CD4-positive, alpha-beta T cell (primary cell): ENCODE data around the gene NMB. TPM values are rescaled to one million over a fixed set of nuclear protein-coding genes. Genes with fewer than 3 reads are reported as not detected.

Experiments used
- ATAC-seq: fragments of 200-7000 bp; cut with Tn5 transposase; one replicate; pipeline ENCODE4 v1.10.0; 2022; ENCODE audit warnings: mild to moderate bottlenecking; ENCODE audit not compliant: poor library complexity
- CTCF ChIA-PET: fragments of 350-600 bp; sonication (Branson Sonifier 250); formaldehyde crosslinking; loops from one replicate; lab custom pipeline; 2021; ENCODE audit warnings: antibody characterized with exemption, inconsistent platforms; lab: Charles Lee
- POLR2A ChIA-PET: fragments of 350-600 bp; sonication (Branson Sonifier 250); formaldehyde crosslinking; loops from one replicate; lab custom pipeline; 2021; ENCODE audit warnings: antibody characterized with exemption, inconsistent platforms; lab: Charles Lee
- DNase-seq, 14 experiments: peaks; one replicate each; pipeline ENCODE4 v3.0.0-alpha.2; 2013 to 2020; ENCODE audit warnings: mixed read lengths in 2 of 14
- H3K27ac ChIP-seq, 2 donors: one replicate each; pipeline versions ENCODE4 v1.5.1 to v1.7.0; 2013; ENCODE audit warnings: low read length in 2 of 2, low read depth in 1 of 2, mild to moderate bottlenecking in 1 of 2
- H3K27me3 ChIP-seq, 2 experiments: 1 replicate in 1 of 2; 2 replicates in 1 of 2; pipeline versions ENCODE4 v1.6.1 to v1.7.0; 2013; ENCODE audit warnings: low read length in 2 of 2, control low read depth in 1 of 2, mild to moderate bottlenecking in 1 of 2, moderate library complexity in 1 of 2; ENCODE audit not compliant: insufficient read depth in 2 of 2, control insufficient read depth in 1 of 2
- H3K36me3 ChIP-seq: one replicate; pipeline ENCODE4 v1.6.1; 2013; ENCODE audit warnings: low read length, control low read depth; ENCODE audit not compliant: insufficient read depth
- H3K4me1 ChIP-seq: one replicate; pipeline ENCODE4 v1.6.1; 2013; ENCODE audit warnings: low read length, control low read depth; ENCODE audit not compliant: insufficient read depth
- H3K4me3 ChIP-seq: one replicate; pipeline ENCODE4 v1.5.1; 2013; ENCODE audit warnings: mild to moderate bottlenecking, low read length, moderate library complexity
- H3K9me3 ChIP-seq, 2 experiments: 1 replicate in 1 of 2; 2 replicates in 1 of 2; pipeline versions ENCODE4 v1.6.1 to v1.7.0; 2013; ENCODE audit warnings: low read length in 2 of 2, mild to moderate bottlenecking in 2 of 2, control low read depth in 1 of 2, moderate library complexity in 1 of 2; ENCODE audit not compliant: control insufficient read depth in 1 of 2, insufficient read depth in 1 of 2
- H3K27ac Mint-ChIP-seq: one replicate; pipeline ENCODE4 v1.8.0; 2020; ENCODE audit warnings: mixed read lengths
- H3K27me3 Mint-ChIP-seq: one replicate; pipeline ENCODE4 v1.8.0; 2021; ENCODE audit warnings: mixed read lengths
- H3K36me3 Mint-ChIP-seq: one replicate; pipeline ENCODE4 v1.8.0; 2021; ENCODE audit warnings: low read depth, mixed read lengths
- H3K4me1 Mint-ChIP-seq: one replicate; pipeline ENCODE4 v1.8.0; 2021; ENCODE audit warnings: low read depth, mixed read lengths
- H3K4me3 Mint-ChIP-seq: one replicate; pipeline ENCODE4 v1.8.0; 2020; ENCODE audit warnings: mild to moderate bottlenecking, mixed read lengths
- H3K9me3 Mint-ChIP-seq: one replicate; pipeline ENCODE4 v1.8.0; 2020; ENCODE audit warnings: mixed read lengths
- intact Hi-C, 2 experiments: fragments of 100-400 bp; cut with DNase I in 1 of 2; cut with micrococcal nuclease in 1 of 2; formaldehyde crosslinking; loops; one replicate each; pipeline versions ENCODE4 v1.15.1 to v1.9.0; 2023 to 2025; cut with DNase I, micrococcal nuclease
- total RNA-seq, 174 experiments: library from RNA in 2 of 174; stranded (reverse) in 2 of 174; gene quantifications; one replicate each; pipeline ENCODE4 v1.2.3 and lab custom pipeline; 2021 to 2026
- TF ChIP-seq, protein P1 (sequence below): fragments of 200-600 bp; IDR thresholded peaks from one replicate; pipeline ENCODE4 v1.8.0; 2022; ENCODE audit warnings: antibody characterized with exemption, mild to moderate bottlenecking

The NMB gene
- total RNA-seq, 2 experiments from 2014 or later: 2.2 to 3.7 TPM

- Histone ChIP-seq H3K27ac (peak within 1 kb of the TSS; percentile 82 to 84), H3K4me3 (peak within 1 kb of the TSS; percentile 86), H3K27me3 (no peaks in the 10 kb centered on the region), H3K9me3 (no peaks in the 10 kb centered on the region), H3K4me1 (peaks cover 56% of the 10 kb centered on the region), H3K36me3 (peaks cover 24% of the 10 kb centered on the region)
- CTCF ChIA-PET: interaction anchor here (0.9 to 2.1 kb wide), 8 partner anchors 20 to 274 kb away, joined by 3 to 8 read pairs (median 4); partner anchors contain the start of gene ZSCAN2
- Mint-ChIP-seq H3K9me3 (no peaks in the 10 kb centered on the region), H3K27ac (peak within 1 kb of the TSS; percentile 93), H3K4me1 (peaks cover 53% of the 10 kb centered on the region), H3K36me3 (peaks cover 22% of the 10 kb centered on the region), H3K27me3 (no peaks in the 10 kb centered on the region), H3K4me3 (peak within 1 kb of the TSS; percentile 99)
- POLR2A ChIA-PET: interaction anchor here (0.6 to 6.9 kb wide), 32 partner anchors 9 to 726 kb away, joined by 3 to 79 read pairs (median 4); partner anchors contain the start of genes AKAP13, PDE8A, SEC11A and ZNF592
- TF ChIP-seq, protein P1, sequence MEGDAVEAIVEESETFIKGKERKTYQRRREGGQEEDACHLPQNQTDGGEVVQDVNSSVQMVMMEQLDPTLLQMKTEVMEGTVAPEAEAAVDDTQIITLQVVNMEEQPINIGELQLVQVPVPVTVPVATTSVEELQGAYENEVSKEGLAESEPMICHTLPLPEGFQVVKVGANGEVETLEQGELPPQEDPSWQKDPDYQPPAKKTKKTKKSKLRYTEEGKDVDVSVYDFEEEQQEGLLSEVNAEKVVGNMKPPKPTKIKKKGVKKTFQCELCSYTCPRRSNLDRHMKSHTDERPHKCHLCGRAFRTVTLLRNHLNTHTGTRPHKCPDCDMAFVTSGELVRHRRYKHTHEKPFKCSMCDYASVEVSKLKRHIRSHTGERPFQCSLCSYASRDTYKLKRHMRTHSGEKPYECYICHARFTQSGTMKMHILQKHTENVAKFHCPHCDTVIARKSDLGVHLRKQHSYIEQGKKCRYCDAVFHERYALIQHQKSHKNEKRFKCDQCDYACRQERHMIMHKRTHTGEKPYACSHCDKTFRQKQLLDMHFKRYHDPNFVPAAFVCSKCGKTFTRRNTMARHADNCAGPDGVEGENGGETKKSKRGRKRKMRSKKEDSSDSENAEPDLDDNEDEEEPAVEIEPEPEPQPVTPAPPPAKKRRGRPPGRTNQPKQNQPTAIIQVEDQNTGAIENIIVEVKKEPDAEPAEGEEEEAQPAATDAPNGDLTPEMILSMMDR: no peak
- DNase-seq: peak; percentile 95 to 98 (median 97)
- ATAC-seq: peak; percentile 74
- intact Hi-C loops: loop anchor here (1.0 to 10.0 kb wide), 13 partner anchors 21 to 1141 kb away; partner anchors contain the start of genes KLHL25 (in 1 of the 2), SEC11A (in 1 of the 2) and ZNF592 (in 1 of the 2)
Observed at GRCh38 chr15:84653910-84654688, 3.9 kb downstream of the NMB start, which contains the start of gene WDR73. TSS of gene WDR73 (minus strand) at chr15:84654283. CDS start at chr15:84654274, 9 bp downstream.

GRCh38 chr15:84653584-84653909 lies 4.5 kb downstream of the NMB start:
- no peaks in the 10 kb centered on the region for H3K9me3 ChIP-seq
- Mint-ChIP-seq H3K36me3 (peaks cover 27% of the 10 kb centered on the region), H3K9me3 (no peaks in the 10 kb centered on the region), H3K27me3 (no peaks in the 10 kb centered on the region), H3K27ac (peak overlapping the region; percentile 93), H3K4me1 (peaks cover 51% of the 10 kb centered on the region), H3K4me3 (peak overlapping the region; percentile 99)
- intact Hi-C loops: loop anchor here in 1 of 2 experiments (1.0 to 10.0 kb wide), 4 partner anchors 21 to 1141 kb away; partner anchors contain the start of gene KLHL25
- H3K36me3 ChIP-seq: peaks cover 29% of the 10 kb centered on the region
- peaks cover 50% of the 10 kb centered on the region for H3K4me1 ChIP-seq
- peak overlapping the region; percentile 82 to 84 for H3K27ac ChIP-seq
- POLR2A ChIA-PET: interaction anchor here (0.6 to 6.9 kb wide), 27 partner anchors 9 to 335 kb away, joined by 3 to 79 read pairs (median 5); partner anchors contain the start of genes PDE8A, SEC11A, ZNF592 and ZSCAN2
- peak overlapping the region; percentile 86 for H3K4me3 ChIP-seq
- CTCF ChIA-PET: interaction anchor here (0.9 to 2.1 kb wide), 7 partner anchors 16 to 275 kb away, joined by 3 to 8 read pairs (median 4); partner anchors contain the start of gene ZSCAN2
- no peak for DNase-seq
- TF ChIP-seq, protein P1: no peak
- no peak for ATAC-seq
- H3K27me3 ChIP-seq: no peaks in the 10 kb centered on the region

- H3K4me3 ChIP-seq: no peak overlapping the region
- peaks cover 64% of the 10 kb centered on the region for H3K36me3 Mint-ChIP-seq
- H3K4me1 Mint-ChIP-seq: peaks cover 27% of the 10 kb centered on the region
- H3K9me3 ChIP-seq: no peaks in the 10 kb centered on the region
- ChIA-PET POLR2A (interaction anchor here (1.3 to 6.9 kb wide), 3 partner anchors 9 to 17 kb away, joined by 3 to 79 read pairs (median 3); no protein-coding TSS in a partner anchor), CTCF (interaction anchor here (1.1 kb wide), 1 partner anchor 11 kb away, joined by 3 read pairs; no protein-coding TSS in a partner anchor)
- H3K27ac ChIP-seq: no peak overlapping the region
- TF ChIP-seq, protein P1: no peak
- peaks cover 65% of the 10 kb centered on the region for H3K36me3 ChIP-seq
- no peaks in the 10 kb centered on the region for H3K9me3 Mint-ChIP-seq
- DNase-seq (no peak), ATAC-seq (no peak)
- intact Hi-C loops: loop anchor here in 1 of 2 experiments (5.0 to 10.0 kb wide), 2 partner anchors 328 to 1145 kb away; partner anchors contain the start of gene KLHL25
- H3K4me1 ChIP-seq: peaks cover 27% of the 10 kb centered on the region
- H3K27me3 ChIP-seq: no peaks in the 10 kb centered on the region
- H3K4me3 Mint-ChIP-seq: no peak overlapping the region
- H3K27ac Mint-ChIP-seq: no peak overlapping the region
- no peaks in the 10 kb centered on the region for H3K27me3 Mint-ChIP-seq
Observed at GRCh38 chr15:84649706-84650105, 8.3 kb downstream of the NMB start.
